Small intestine (tissue), 7 donors: ENCODE results near the gene HBEGF. TPM values are rescaled to one million over a fixed set of nuclear protein-coding genes. Genes with fewer than 3 reads are reported as not detected.
"Not testable (repeated sequence)": the region's sequence is repeated elsewhere in the genome, so short reads cannot be mapped to it uniquely, and the experiment has no call there.

Source experiments
- DNase-seq, 2 donors: peaks; one replicate each; pipeline versions ENCODE4 v3.0.0 to v3.0.0-alpha.2; 2013
- FAIRE-seq: peaks from 2 replicates; lab custom pipeline; 2012; peaks lifted over from hg19 to GRCh38; lab: Jason Lieb, UNC
- H3K27ac ChIP-seq, 3 donors: one replicate each; pipeline ENCODE4 v1.5.1; 2013; ENCODE audit warnings: low read length in 2 of 3, mild to moderate bottlenecking in 2 of 3, control low read depth in 1 of 3, inconsistent platforms in 1 of 3, low read depth in 1 of 3, moderate library complexity in 1 of 3
- H3K27me3 ChIP-seq, 3 donors: one replicate each; pipeline ENCODE4 v1.6.1; 2013; ENCODE audit warnings: low read length in 3 of 3, inconsistent platforms in 1 of 3; ENCODE audit not compliant: control insufficient read depth in 3 of 3, insufficient read depth in 3 of 3
- H3K36me3 ChIP-seq, 3 donors: one replicate each; pipeline ENCODE4 v1.6.1; 2013; ENCODE audit warnings: low read length in 3 of 3, inconsistent platforms in 1 of 3, low read depth in 1 of 3, mild to moderate bottlenecking in 1 of 3, moderate library complexity in 1 of 3; ENCODE audit not compliant: control insufficient read depth in 3 of 3, insufficient read depth in 2 of 3
- H3K4me1 ChIP-seq, 3 donors: one replicate each; pipeline ENCODE4 v1.6.1; 2013; ENCODE audit warnings: low read length in 2 of 3, inconsistent platforms in 1 of 3, low read depth in 1 of 3, mild to moderate bottlenecking in 1 of 3, moderate library complexity in 1 of 3; ENCODE audit not compliant: control insufficient read depth in 3 of 3, insufficient read depth in 2 of 3
- H3K4me3 ChIP-seq, 3 donors: one replicate each; pipeline ENCODE4 v1.5.1; 2013; ENCODE audit warnings: low read length in 3 of 3, control low read depth in 1 of 3, inconsistent platforms in 1 of 3, low read depth in 1 of 3, mild to moderate bottlenecking in 1 of 3, moderate library complexity in 1 of 3
- H3K9me3 ChIP-seq, 2 donors: one replicate each; pipeline ENCODE4 v1.6.1; 2013; ENCODE audit warnings: low read depth in 1 of 2, low read length in 1 of 2; ENCODE audit not compliant: control insufficient read depth in 2 of 2, insufficient read depth in 1 of 2
- WGBS, 3 donors: extraction: QIAGEN DNeasy Blood & Tissue Kit; methylation state at CpG; one replicate each; pipeline ENCODE4 v1.1.7; 2013; 5-methylcytosine and 5-hydroxymethylcytosine counted together
- polyA plus RNA-seq, 4 donors: library from polyadenylated mRNA; stranded (reverse) in 3 of 4; unstranded in 1 of 4; fragments of 200-250 nt in 3 of 4; fragments of 120-200 nt in 1 of 4; gene quantifications; one replicate each; pipeline versions ENCODE4 v1.2.1 to v1.2.3, GENCODE V29; 2013
- donor health status: healthy with polysubstance abuse.
- donor health status: control.
- donor health status: control.
- donor health status: Bipolar disorder and iron deficiency.
- donor health status: healthy.

HBEGF gene
- polyA plus RNA-seq, 4 donors = 2.1 to 18.1 (median 13.8) TPM

- peak in 1 of 2 donors; percentile 58 for DNase-seq
- H3K9me3 ChIP-seq = no peaks in the 10 kb centered on the region
- H3K27me3 ChIP-seq = no peaks in the 10 kb centered on the region
- FAIRE-seq = no peak
- H3K4me1 ChIP-seq = peaks cover 5 to 30% (median 10%) of the 10 kb centered on the region in 3 donors
- 2 to 21% (median 6%) methylated on average over 33 to 35 of the region's 35 CpGs for WGBS, 3 donors
- H3K27ac ChIP-seq = peak overlapping the region in 2 of 3 donors; percentile 84
- peaks cover 2 to 13% (median 8%) of the 10 kb centered on the region in 3 donors for H3K36me3 ChIP-seq
- H3K4me3 ChIP-seq = peak overlapping the region; percentile 52 to 73 (median 54)
Observed at GRCh38 chr5:140345919-140346347, 470 bp downstream of the HBEGF start.

GRCh38 chr5:140344683-140345423, 1.6 kb downstream of the HBEGF start:
- Histone ChIP-seq H3K4me1 (peaks cover 5 to 30% (median 10%) of the 10 kb centered on the region in 3 donors), H3K9me3 (no peaks in the 10 kb centered on the region), H3K27me3 (no peaks in the 10 kb centered on the region), H3K4me3 (peak overlapping the region; percentile 10 to 73 (median 54)), H3K36me3 (peaks cover 2 to 15% (median 8%) of the 10 kb centered on the region in 3 donors), H3K27ac (peak overlapping the region in 2 of 3 donors; percentile 59 to 84)
- 16 to 48% (median 26%) methylated on average over 4 of the region's 4 CpGs for WGBS, 3 donors
- no peak for FAIRE-seq
- DNase-seq = peak; percentile 71 to 86

- not testable (repeated sequence) for H3K9me3 ChIP-seq, DNase-seq, FAIRE-seq, H3K27me3 ChIP-seq, H3K4me3 ChIP-seq
- Histone ChIP-seq H3K36me3 (peaks cover 2 to 16% (median 8%) of the 10 kb centered on the region in 3 donors), H3K4me1 (peaks cover 5 to 30% (median 10%) of the 10 kb centered on the region in 3 donors), H3K27ac (peak overlapping the region in 1 of 3 donors; percentile 84)
- 92 to 96% (median 94%) methylated on average over 8 of the region's 8 CpGs for WGBS, 3 donors
Observed at GRCh38 chr5:140343849-140344248, 2.6 kb downstream of the HBEGF start.

- Histone ChIP-seq H3K27me3 (no peaks in the 10 kb centered on the region), H3K36me3 (peaks cover 2 to 16% (median 8%) of the 10 kb centered on the region in 3 donors), H3K4me3 (no peak overlapping the region), H3K9me3 (no peaks in the 10 kb centered on the region), H3K27ac (peak overlapping the region in 1 of 3 donors; percentile 42), H3K4me1 (peaks cover 5 to 26% (median 10%) of the 10 kb centered on the region in 3 donors)
- DNase-seq = no peak
- FAIRE-seq = no peak
- WGBS, 3 donors = 69 to 80% (median 69%) methylated on average over 1 of the region's 1 CpG
Observed at GRCh38 chr5:140342896-140343295, 3.5 kb downstream of the HBEGF start.

GRCh38 chr5:140342287-140342686, 4.1 kb downstream of the HBEGF start:
- no peak overlapping the region for H3K4me3 ChIP-seq
- DNase-seq (no peak), FAIRE-seq (no peak)
- H3K36me3 ChIP-seq = peaks cover 2 to 16% (median 8%) of the 10 kb centered on the region in 3 donors
- peaks cover 5 to 21% (median 7%) of the 10 kb centered on the region in 3 donors for H3K4me1 ChIP-seq
- H3K27me3 ChIP-seq = no peaks in the 10 kb centered on the region
- 59 to 76% (median 63%) methylated on average over 6 of the region's 6 CpGs for WGBS, 3 donors
- no peaks in the 10 kb centered on the region for H3K9me3 ChIP-seq
- peak overlapping the region in 1 of 3 donors; percentile 8 for H3K27ac ChIP-seq

- Histone ChIP-seq H3K36me3 (peaks cover 2 to 16% (median 8%) of the 10 kb centered on the region in 3 donors), H3K4me1 (peaks cover 5 to 15% (median 6%) of the 10 kb centered on the region in 3 donors), H3K9me3 (no peaks in the 10 kb centered on the region), H3K4me3 (no peak overlapping the region), H3K27ac (peak overlapping the region in 1 of 3 donors; percentile 8), H3K27me3 (no peaks in the 10 kb centered on the region)
- DNase-seq = no peak
- WGBS, 3 donors = 78 to 87% (median 85%) methylated on average over 5 of the region's 5 CpGs
- FAIRE-seq = no peak
Observed at GRCh38 chr5:140341591-140341990, 4.8 kb downstream of the HBEGF start.

- DNase-seq = peak in 1 of 2 donors; percentile 51
- Histone ChIP-seq H3K27ac (no peak overlapping the region), H3K36me3 (peaks cover 2 to 20% (median 8%) of the 10 kb centered on the region in 3 donors), H3K9me3 (no peaks in the 10 kb centered on the region), H3K4me1 (peaks cover 5 to 13% (median 6%) of the 10 kb centered on the region in 3 donors), H3K27me3 (no peaks in the 10 kb centered on the region), H3K4me3 (no peak overlapping the region)
- no peak for FAIRE-seq
Observed at GRCh38 chr5:140340605-140341121, 5.7 kb downstream of the HBEGF start.

- FAIRE-seq = no peak
- no peak for DNase-seq
- Histone ChIP-seq H3K27me3 (no peaks in the 10 kb centered on the region), H3K9me3 (no peaks in the 10 kb centered on the region), H3K27ac (no peak overlapping the region), H3K4me1 (peaks cover 3 to 6% (median 5%) of the 10 kb centered on the region in 3 donors), H3K4me3 (no peak overlapping the region), H3K36me3 (peaks cover 3 to 28% (median 13%) of the 10 kb centered on the region in 3 donors)
- WGBS, 3 donors = 62 to 83% (median 63%) methylated on average over 4 of the region's 4 CpGs
Observed at GRCh38 chr5:140339636-140340035, 6.8 kb downstream of the HBEGF start.
